Prostate gland (tissue), 2 donors: ENCODE data around the gene DTNB. TPM values are rescaled to one million over a fixed set of nuclear protein-coding genes. Genes with fewer than 3 reads are reported as not detected.
"Not testable (repeated sequence)": the region's sequence is repeated elsewhere in the genome, so short reads cannot be mapped to it uniquely, and the experiment has no call there.

Experiments
- DNase-seq: peaks from one replicate; pipeline ENCODE4 v3.0.0-alpha.2; 2019; ENCODE audit warnings: low spot score
- H3K27ac ChIP-seq, 2 donors: fragments of 200-600 bp; sonication (generic); 2 replicates each; pipeline ENCODE4 v1.5.1; 2017 to 2019
- H3K27me3 ChIP-seq: fragments of 200-600 bp; sonication (generic); replicated peaks from 2 replicates; pipeline ENCODE4 v1.5.1; 2019; ENCODE audit not compliant: insufficient read depth
- H3K36me3 ChIP-seq, 2 donors: fragments of 200-600 bp; sonication (generic); 1 replicate in 1 of 2; 2 replicates in 1 of 2; pipeline versions ENCODE4 v1.5.1 to v1.8.1; 2017 to 2019
- H3K4me1 ChIP-seq: fragments of 200-600 bp; sonication (generic); replicated peaks from 2 replicates; pipeline ENCODE4 v1.5.1; 2019
- H3K4me3 ChIP-seq, 2 donors: fragments of 200-600 bp; sonication (generic); 2 replicates each; pipeline ENCODE4 v1.5.1; 2017 to 2019
- H3K9me3 ChIP-seq: fragments of 200-600 bp; sonication (generic); 2 replicates; pipeline ENCODE4 v1.5.1; 2017
- CTCF ChIP-seq, 4 experiments: fragments of 200-600 bp in 2 of 4; fragments of 450-650 bp in 2 of 4; sonication (generic) in 2 of 4; IDR thresholded peaks; 1 replicate in 3 of 4; 2 replicates in 1 of 4; pipeline ENCODE4 v1.5.1; 2016 to 2019; ENCODE audit warnings: antibody characterized with exemption in 4 of 4, mild to moderate bottlenecking in 2 of 4, moderate library complexity in 2 of 4
- POLR2A ChIP-seq: fragments of 450-650 bp; IDR thresholded peaks from one replicate; pipeline ENCODE4 v1.6.1; 2016; ENCODE audit warnings: antibody characterized with exemption, mild to moderate bottlenecking
- POLR2AphosphoS5 ChIP-seq: sonication (generic); formaldehyde crosslinking; IDR thresholded peaks from one replicate; pipeline ENCODE4 v1.6.1; 2017; ENCODE audit warnings: antibody characterized with exemption
- WGBS: methylation state at CpG from one replicate; pipeline ENCODE4 v1.1.5; 2018; 5-methylcytosine and 5-hydroxymethylcytosine counted together
- intact Hi-C: fragments of 100-400 bp; cut with DNase I; formaldehyde crosslinking; loops from one replicate; pipeline ENCODE4 v1.14.2; 2022
- total RNA-seq, 2 donors: library from RNA; depleted of rRNA; stranded (reverse); fragments of >200 nt; gene quantifications; one replicate each; pipeline ENCODE4 v1.1.0, GENCODE V29; 2016

DTNB gene
- total RNA-seq, 2 donors from 2014 or later: 47.0 to 61.9 TPM

- DNase-seq: no peak
- H3K27ac ChIP-seq: no peak overlapping the region
- intact Hi-C loops: no loop called here
- H3K9me3 ChIP-seq: no peaks in the 10 kb centered on the region
- H3K4me1 ChIP-seq: no peaks in the 10 kb centered on the region
- no peaks in the 10 kb centered on the region for H3K27me3 ChIP-seq
- H3K36me3 ChIP-seq: no peaks in the 10 kb centered on the region
- H3K4me3 ChIP-seq: no peak overlapping the region
- TF ChIP-seq POLR2A (no peak), POLR2AphosphoS5 (no peak), CTCF (IDR thresholded peaks at IDR 0.05) (no peak)
- 50% methylated on average over 3 of the region's 3 CpGs for WGBS
These were observed 263.9 kb downstream of the DTNB start for GRCh38 chr2:25409468-25409867.

- intact Hi-C loops: no loop called here
- DNase-seq: no peak
- Histone ChIP-seq H3K36me3 (no peaks in the 10 kb centered on the region), H3K27me3 (no peaks in the 10 kb centered on the region), H3K9me3 (no peaks in the 10 kb centered on the region), H3K27ac (no peak overlapping the region), H3K4me1 (no peaks in the 10 kb centered on the region), H3K4me3 (no peak overlapping the region)
- WGBS: 84% methylated on average over 1 of the region's 1 CpG
- TF ChIP-seq POLR2AphosphoS5 (no peak), CTCF (IDR thresholded peaks at IDR 0.05) (no peak), POLR2A (no peak)
These were observed 264.3 kb downstream of the DTNB start for GRCh38 chr2:25409044-25409443.

GRCh38 chr2:25405611-25406295 is 267.6 kb downstream of the DTNB start:
- WGBS: 93% methylated on average over 9 of the region's 9 CpGs

GRCh38 chr2:25403120-25403760 is 270.1 kb downstream of the DTNB start:
- H3K36me3 ChIP-seq, H3K27ac ChIP-seq, DNase-seq, intact Hi-C loops, H3K4me3 ChIP-seq, H3K9me3 ChIP-seq, H3K4me1 ChIP-seq, H3K27me3 ChIP-seq: not testable (repeated sequence)
- 81% methylated on average over 13 of the region's 13 CpGs for WGBS

More at GRCh38 chr2:25405611-25406295, 267.6 kb downstream of the DTNB start:
- Histone ChIP-seq H3K27me3 (no peaks in the 10 kb centered on the region), H3K4me3 (no peak overlapping the region), H3K27ac (no peak overlapping the region), H3K4me1 (no peaks in the 10 kb centered on the region), H3K9me3 (no peaks in the 10 kb centered on the region), H3K36me3 (no peaks in the 10 kb centered on the region)
- DNase-seq: no peak
- TF ChIP-seq POLR2AphosphoS5 (no peak), POLR2A (no peak), CTCF (IDR thresholded peaks at IDR 0.05) (no peak)
- intact Hi-C loops: no loop called here

- H3K27ac ChIP-seq: no peak overlapping the region
- no peak for DNase-seq
- no peak overlapping the region for H3K4me3 ChIP-seq
- WGBS: 59% methylated on average over 3 of the region's 3 CpGs
- peaks cover 3% of the 10 kb centered on the region for H3K4me1 ChIP-seq
- intact Hi-C loops: no loop called here
- TF ChIP-seq POLR2AphosphoS5: no peak
- TF ChIP-seq POLR2A: no peak
- TF ChIP-seq CTCF (IDR thresholded peaks at IDR 0.05): no peak
- H3K36me3 ChIP-seq: no peaks in the 10 kb centered on the region
- H3K9me3 ChIP-seq: no peaks in the 10 kb centered on the region
- H3K27me3 ChIP-seq: no peaks in the 10 kb centered on the region
These were observed 270.9 kb downstream of the DTNB start for GRCh38 chr2:25402477-25402876.
